Right lobe of liver (tissue), 6 donors: ENCODE results near the gene HDAC4. TPM values are rescaled to one million over a fixed set of nuclear protein-coding genes. Genes with fewer than 3 reads are reported as not detected.
"Not testable (repeated sequence)": the region's sequence is repeated elsewhere in the genome, so short reads cannot be mapped to it uniquely, and the experiment has no call there.

Experiments used
- ATAC-seq, 4 donors: fragments of 200-7000 bp; cut with Tn5 transposase; one replicate each; pipeline ENCODE4 v1.9.1; 2020; ENCODE audit warnings: mild to moderate bottlenecking in 4 of 4, moderate library complexity in 4 of 4
- DNase-seq, 3 donors: peaks; one replicate each; pipeline ENCODE4 v3.0.0-alpha.2; 2020
- H3K27ac ChIP-seq, 3 donors: fragments of 200-600 bp; one replicate each; pipeline ENCODE4 v1.8.0; 2022
- H3K27me3 ChIP-seq, 2 donors: fragments of 200-600 bp; one replicate each; pipeline ENCODE4 v1.8.0; 2022
- H3K36me3 ChIP-seq, 4 donors: fragments of 200-600 bp; sonication (generic) in 1 of 4; one replicate each; pipeline versions ENCODE4 v1.5.1 to v1.8.0; 2017 to 2022; ENCODE audit warnings: control low read depth in 1 of 4
- H3K4me1 ChIP-seq, 4 donors: fragments of 200-600 bp; sonication (generic) in 1 of 4; one replicate each; pipeline versions ENCODE4 v1.5.1 to v1.8.0; 2017 to 2022; ENCODE audit warnings: control low read depth in 1 of 4
- H3K4me3 ChIP-seq, 3 donors: fragments of 200-600 bp; one replicate each; pipeline ENCODE4 v1.8.0; 2022
- H3K9me3 ChIP-seq, 4 donors: fragments of 200-600 bp; sonication (generic) in 1 of 4; one replicate each; pipeline versions ENCODE4 v1.5.1 to v1.8.0; 2017 to 2022; ENCODE audit warnings: control low read depth in 1 of 4
- POLR2A ChIP-seq: fragments of 450-650 bp; IDR thresholded peaks from one replicate; pipeline ENCODE4 v1.6.1; 2017; ENCODE audit warnings: antibody characterized with exemption, mild to moderate bottlenecking
- WGBS: methylation state at CpG from one replicate; pipeline ENCODE4 v1.1.6; 2018; ENCODE audit warnings: low coverage, low lambda C conversion rate; ENCODE audit not compliant: insufficient coverage; ENCODE audit errors: missing lambda C conversion rate; 5-methylcytosine and 5-hydroxymethylcytosine counted together
- intact Hi-C, 2 donors: fragments of 100-400 bp; cut with DNase I; formaldehyde crosslinking; loops; one replicate each; pipeline versions ENCODE4 v1.11.2 to v1.14.1; 2022
- total RNA-seq, 6 experiments: library from RNA; depleted of rRNA in 2 of 6; stranded (reverse); fragments of >200 nt in 2 of 6; fragmentation: NEBNext Ultra II Directional in 3 of 6; extraction: Animal tissue kit (Norgen Biotek cat#: 25700) in 3 of 6; gene quantifications; one replicate each; pipeline versions ENCODE4 v1.1.0 to v1.2.4, GENCODE V29; 2016 to 2023
- TF ChIP-seq, protein P1 (sequence below), 4 donors: fragments of 200-600 bp in 3 of 4; fragments of 450-650 bp in 1 of 4; IDR thresholded peaks; one replicate each; pipeline versions ENCODE4 v1.5.1 to v1.8.0; 2016 to 2022; ENCODE audit warnings: antibody characterized with exemption in 4 of 4, mild to moderate bottlenecking in 2 of 4
- donor health status: DM: no; HTN: yes; CAD: no.
- donor health status: DM: no; HTN: no; CAD: no.
- donor health status: DM: no; HTN: no; CAD: no.
- donor health status: DM: no; HTN: yes; CAD: no.
- donor health status: DM: no; HTN: yes; CAD: no.

Gene HDAC4
- total RNA-seq, 6 experiments from 2014 or later: 8.9 to 22.4 (median 14.7) TPM

DNA sequence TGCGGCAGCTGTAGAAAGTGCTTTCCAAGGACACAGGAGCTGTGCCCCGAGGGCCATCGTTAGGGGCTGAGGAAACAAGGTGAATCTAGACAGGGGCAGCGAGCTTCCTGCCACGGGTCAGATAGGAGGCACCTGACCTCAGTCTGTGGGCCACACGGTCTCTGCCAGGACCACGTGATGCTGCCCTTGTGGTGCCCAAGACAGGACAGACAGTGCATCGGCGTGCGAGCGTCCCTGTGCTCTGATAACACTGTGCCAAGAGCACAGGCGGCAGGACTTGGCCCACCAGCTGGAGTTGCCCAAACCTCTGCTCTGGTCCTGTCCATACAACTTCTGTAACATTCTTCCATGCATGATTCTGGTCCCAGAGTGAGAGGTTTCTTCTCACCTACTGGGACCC lies 327.6 kb downstream of the HDAC4 start:
- no peak for TF ChIP-seq POLR2A
- TF ChIP-seq, protein P1, sequence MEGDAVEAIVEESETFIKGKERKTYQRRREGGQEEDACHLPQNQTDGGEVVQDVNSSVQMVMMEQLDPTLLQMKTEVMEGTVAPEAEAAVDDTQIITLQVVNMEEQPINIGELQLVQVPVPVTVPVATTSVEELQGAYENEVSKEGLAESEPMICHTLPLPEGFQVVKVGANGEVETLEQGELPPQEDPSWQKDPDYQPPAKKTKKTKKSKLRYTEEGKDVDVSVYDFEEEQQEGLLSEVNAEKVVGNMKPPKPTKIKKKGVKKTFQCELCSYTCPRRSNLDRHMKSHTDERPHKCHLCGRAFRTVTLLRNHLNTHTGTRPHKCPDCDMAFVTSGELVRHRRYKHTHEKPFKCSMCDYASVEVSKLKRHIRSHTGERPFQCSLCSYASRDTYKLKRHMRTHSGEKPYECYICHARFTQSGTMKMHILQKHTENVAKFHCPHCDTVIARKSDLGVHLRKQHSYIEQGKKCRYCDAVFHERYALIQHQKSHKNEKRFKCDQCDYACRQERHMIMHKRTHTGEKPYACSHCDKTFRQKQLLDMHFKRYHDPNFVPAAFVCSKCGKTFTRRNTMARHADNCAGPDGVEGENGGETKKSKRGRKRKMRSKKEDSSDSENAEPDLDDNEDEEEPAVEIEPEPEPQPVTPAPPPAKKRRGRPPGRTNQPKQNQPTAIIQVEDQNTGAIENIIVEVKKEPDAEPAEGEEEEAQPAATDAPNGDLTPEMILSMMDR (IDR thresholded peaks at IDR 0.05): no peak
- WGBS: 100% methylated on average over 3 of the region's 12 CpGs
- Histone ChIP-seq H3K36me3 (peaks cover 0 to 6% (median 0%) of the 10 kb centered on the region in 4 donors), H3K9me3 (no peaks in the 10 kb centered on the region), H3K4me1 (no peaks in the 10 kb centered on the region), H3K27ac (no peak overlapping the region), H3K27me3 (no peaks in the 10 kb centered on the region), H3K4me3 (no peak overlapping the region)
- intact Hi-C loops: no loop called here
- DNase-seq (peak in 1 of 3 donors; percentile 30), ATAC-seq (no peak)

DNA sequence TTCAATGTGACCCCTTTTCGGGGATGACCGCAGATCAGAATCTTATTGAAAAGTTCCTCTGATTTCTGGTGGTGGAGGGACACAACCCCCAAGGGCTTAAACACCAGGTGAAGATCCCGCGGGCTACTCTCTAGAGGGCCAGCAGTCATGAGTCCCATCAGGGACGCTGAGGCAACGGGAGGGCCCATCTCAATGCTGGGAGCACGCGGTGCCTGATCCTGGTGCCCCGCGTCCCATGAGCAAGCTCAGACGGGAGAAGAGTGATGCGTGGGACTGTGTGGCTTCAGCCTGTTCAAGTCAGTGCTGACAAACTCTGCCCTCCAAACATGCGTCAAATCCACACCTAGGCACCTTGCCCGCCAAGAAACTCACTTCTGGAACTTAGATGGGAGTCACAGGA lies 328.0 kb downstream of the HDAC4 start:
- TF ChIP-seq, protein P1 (IDR thresholded peaks at IDR 0.05): no peak
- no peak for TF ChIP-seq POLR2A
- ATAC-seq (no peak), DNase-seq (no peak)
- H3K27ac ChIP-seq: no peak overlapping the region
- H3K4me3 ChIP-seq: no peak overlapping the region
- no peaks in the 10 kb centered on the region for H3K4me1 ChIP-seq
- peaks cover 0 to 6% (median 0%) of the 10 kb centered on the region in 4 donors for H3K36me3 ChIP-seq
- no peaks in the 10 kb centered on the region for H3K27me3 ChIP-seq
- WGBS: 96% methylated on average over 4 of the region's 14 CpGs
- intact Hi-C loops: no loop called here
- H3K9me3 ChIP-seq: no peaks in the 10 kb centered on the region

DNA sequence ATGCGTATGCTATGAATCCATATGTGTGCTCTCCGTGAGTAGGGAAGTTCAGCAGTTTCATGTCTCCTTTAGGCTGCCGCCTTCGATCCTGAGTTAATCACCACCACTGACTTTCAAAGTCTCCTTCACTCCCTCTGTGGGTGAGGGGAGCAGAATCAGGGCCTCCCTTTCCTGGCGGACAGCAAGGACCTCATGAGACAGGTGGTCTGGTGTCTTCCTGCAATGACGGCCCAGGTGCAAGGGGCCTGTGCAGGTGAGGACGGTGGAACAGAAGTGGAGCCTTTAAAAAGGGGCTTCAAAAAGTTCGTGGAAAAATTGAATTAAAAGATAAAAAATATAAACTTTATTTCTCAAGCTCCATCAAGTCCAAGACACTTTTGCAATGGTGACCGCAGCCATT lies 330.4 kb downstream of the HDAC4 start:
- TF ChIP-seq, protein P1 (IDR thresholded peaks at IDR 0.05): no peak
- no peak for TF ChIP-seq POLR2A
- no peak for ATAC-seq
- no peaks in the 10 kb centered on the region for H3K4me1 ChIP-seq
- H3K36me3 ChIP-seq: peaks cover 0 to 10% (median 2%) of the 10 kb centered on the region in 4 donors
- WGBS: 93% methylated on average over 9 of the region's 9 CpGs
- H3K4me3 ChIP-seq: no peak overlapping the region
- H3K27me3 ChIP-seq: no peaks in the 10 kb centered on the region
- DNase-seq: no peak
- H3K27ac ChIP-seq: no peak overlapping the region
- H3K9me3 ChIP-seq: no peaks in the 10 kb centered on the region
- intact Hi-C loops: no loop called here

DNA sequence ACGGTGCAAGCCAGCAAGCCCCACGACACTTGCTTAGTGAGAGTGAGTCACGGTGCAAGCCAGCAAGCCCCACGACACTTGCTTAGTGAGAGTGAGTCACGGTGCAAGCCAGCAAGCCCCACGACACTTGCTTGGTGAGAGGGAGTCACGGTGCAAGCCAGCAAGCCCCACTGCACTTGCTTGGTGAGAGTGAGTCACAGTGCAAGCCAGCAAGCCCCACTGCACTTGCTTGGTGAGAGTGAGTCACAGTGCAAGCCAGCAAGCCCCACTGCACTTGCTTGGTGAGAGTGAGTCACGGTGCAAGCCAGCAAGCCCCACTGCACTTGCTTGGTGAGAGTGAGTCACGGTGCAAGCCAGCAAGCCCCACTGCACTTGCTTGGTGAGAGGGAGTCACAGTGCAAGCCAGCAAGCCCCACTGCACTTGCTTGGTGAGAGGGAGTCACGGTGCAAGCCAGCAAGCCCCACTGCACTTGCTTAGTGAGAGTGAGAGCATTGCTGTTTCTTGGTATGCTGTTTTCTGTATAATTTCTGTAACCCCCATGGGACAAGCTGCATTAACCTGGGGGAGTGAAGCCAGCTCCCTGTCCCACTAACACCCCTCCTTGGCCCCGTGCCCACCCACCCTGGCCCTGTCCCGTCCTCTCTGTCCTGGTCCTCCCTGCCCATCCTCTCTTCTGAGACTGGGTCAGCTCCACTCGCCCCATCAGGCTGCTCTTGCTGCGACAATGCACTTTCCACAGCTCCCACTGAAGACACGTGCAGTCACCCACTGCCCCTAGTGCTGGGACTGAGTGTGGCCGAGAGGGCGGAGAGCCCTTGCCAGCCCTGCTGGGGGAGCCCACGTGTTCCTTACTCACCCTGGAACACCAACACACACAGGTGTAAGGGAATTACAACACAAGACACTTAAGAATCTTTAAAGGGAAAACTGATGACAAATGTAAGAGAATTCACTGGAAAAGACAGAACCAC lies 331.2 kb downstream of the HDAC4 start:
- H3K36me3 ChIP-seq: peaks cover 0 to 14% (median 2%) of the 10 kb centered on the region in 4 donors
- WGBS: 76% methylated on average over 4 of the region's 18 CpGs
- H3K9me3 ChIP-seq, H3K27me3 ChIP-seq, intact Hi-C loops, DNase-seq, H3K4me3 ChIP-seq, H3K4me1 ChIP-seq, H3K27ac ChIP-seq: not testable (repeated sequence)
- peak in 3 of 4 donors; percentile 56 to 71 (median 61) for ATAC-seq

DNA sequence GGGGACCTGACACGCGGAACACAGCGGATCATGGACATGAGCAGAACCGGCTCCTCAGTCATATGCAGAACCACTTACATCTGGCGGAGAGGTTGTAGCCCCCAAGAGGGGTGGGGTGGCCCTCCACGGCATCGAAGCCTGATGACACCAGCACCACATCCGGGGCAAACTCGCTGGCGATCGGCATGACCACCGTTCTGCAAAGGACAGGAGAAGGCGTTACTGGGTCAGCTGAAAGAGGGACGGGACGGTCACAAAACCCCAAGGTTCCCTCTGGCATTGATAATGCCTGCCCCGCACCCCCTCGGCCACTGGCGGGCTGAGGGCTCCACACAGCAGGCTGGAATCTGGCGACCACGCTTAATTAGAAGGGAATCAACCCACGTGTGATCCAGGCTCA lies 332.4 kb downstream of the HDAC4 start:
- DNase-seq (no peak), ATAC-seq (no peak)
- Histone ChIP-seq H3K36me3 (peaks cover 0 to 14% (median 2%) of the 10 kb centered on the region in 4 donors), H3K4me3 (no peak overlapping the region), H3K27me3 (no peaks in the 10 kb centered on the region), H3K27ac (no peak overlapping the region), H3K4me1 (no peaks in the 10 kb centered on the region), H3K9me3 (no peaks in the 10 kb centered on the region)
- intact Hi-C loops: no loop called here
- 100% methylated on average over 1 of the region's 21 CpGs for WGBS
- TF ChIP-seq POLR2A: no peak
- TF ChIP-seq, protein P1 (IDR thresholded peaks at IDR 0.05): no peak
